ENCODE results near the gene TRMT13.

The TRMT13 gene, protein sequence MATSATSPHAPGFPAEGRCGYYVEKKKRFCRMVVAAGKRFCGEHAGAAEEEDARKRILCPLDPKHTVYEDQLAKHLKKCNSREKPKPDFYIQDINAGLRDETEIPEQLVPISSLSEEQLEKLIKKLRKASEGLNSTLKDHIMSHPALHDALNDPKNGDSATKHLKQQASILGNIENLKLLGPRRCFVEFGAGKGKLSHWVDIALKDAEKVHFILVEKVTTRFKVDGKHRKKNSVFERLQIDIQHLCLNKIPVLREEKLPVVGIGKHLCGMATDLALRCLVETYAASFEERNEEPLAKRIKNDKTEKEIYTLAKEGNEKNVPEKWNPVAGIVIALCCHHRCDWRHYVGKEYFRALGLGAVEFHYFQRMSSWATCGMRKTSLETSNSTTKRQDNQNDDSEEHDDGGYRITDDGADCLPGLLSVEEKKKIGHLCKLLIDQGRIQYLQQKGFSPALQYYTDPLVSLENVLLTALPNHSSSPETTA

GRCh38 chr1:100132566-100133477 lies at the start of gene TRMT13, which contains the start of gene SASS6:
Gene TRMT13, plus strand, starts transcription at chr1:100133163. Its CDS starts 6 bp downstream, at chr1:100133169.
Gene SASS6, minus strand, starts transcription at chr1:100132930. Its CDS starts 116 bp downstream, at chr1:100132814.
- peak; percentile 91 for DNase-seq
- ATAC-seq, result peak; percentile 96

GRCh38 chr1:100087396-100087795 lies 45.6 kb upstream of the TRMT13 start:
- DNase-seq, result no peak
- no peak for ATAC-seq

- DNase-seq (no peak), ATAC-seq (no peak)
Measured at GRCh38 chr1:100089082-100089481, 43.9 kb upstream of the TRMT13 start.

DNA sequence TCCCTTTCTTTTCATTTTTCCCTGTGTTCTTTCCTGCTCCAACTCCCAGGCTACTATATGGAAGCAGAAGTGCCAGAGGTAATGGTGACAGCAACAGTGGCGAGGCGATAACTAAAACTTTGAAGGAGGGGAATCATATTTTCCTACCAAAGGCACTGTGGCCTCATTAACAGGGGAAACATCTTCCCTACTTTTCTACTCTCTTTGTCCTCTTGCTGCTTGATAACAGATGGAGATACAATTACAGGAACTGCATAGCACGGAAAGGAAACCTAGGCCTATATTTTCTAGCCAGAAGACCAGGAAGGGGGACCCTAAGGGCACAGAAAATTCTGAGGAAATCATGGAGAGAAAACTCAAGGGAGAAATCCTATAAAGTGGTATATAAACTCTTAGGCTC lies 42.5 kb upstream of the TRMT13 start:
- no peak for DNase-seq
- no peak for ATAC-seq

DNA sequence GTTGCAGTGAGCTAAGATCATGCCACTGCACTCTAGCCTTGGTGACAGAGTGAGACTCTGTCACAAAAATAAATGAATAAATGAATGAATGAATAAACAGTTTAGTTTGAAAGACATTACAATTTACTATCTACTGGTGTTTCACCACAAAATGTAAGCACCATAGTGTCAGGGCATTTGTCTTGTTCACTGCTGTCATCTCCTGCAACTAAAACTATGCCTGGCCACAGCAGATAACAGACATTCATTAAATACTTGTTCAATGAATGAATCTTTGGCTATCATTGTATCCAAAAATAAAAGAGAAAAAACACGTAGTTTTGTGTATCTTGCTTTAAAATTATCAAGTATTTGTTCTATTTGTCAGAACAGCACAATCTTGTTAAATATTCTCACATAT lies 32.8 kb upstream of the TRMT13 start:
- DNase-seq, result no peak
- ATAC-seq, result no peak

- no peak for DNase-seq
- no peak for ATAC-seq
Measured at GRCh38 chr1:100101564-100101963, 31.4 kb upstream of the TRMT13 start.

DNA sequence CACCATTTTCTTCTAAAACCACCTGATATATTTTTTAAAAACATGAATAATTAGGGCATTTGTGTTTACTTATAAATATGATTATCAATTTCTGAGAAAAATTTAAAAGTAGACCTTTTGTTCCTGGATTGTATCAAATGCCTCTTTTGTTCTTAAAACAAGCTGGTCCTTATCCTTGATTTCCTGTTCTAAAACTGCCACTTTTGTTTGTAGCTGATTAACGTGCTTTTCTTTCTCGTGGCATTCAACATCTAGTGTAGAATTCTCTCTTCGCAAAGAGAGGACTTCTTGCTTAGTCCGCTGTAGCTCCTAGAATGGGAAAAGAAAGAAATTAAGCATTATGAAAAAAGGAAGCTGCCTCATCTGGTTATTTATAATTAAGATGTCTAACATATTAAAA lies 25.3 kb upstream of the TRMT13 start:
- no peak for ATAC-seq
- no peak for DNase-seq

DNA sequence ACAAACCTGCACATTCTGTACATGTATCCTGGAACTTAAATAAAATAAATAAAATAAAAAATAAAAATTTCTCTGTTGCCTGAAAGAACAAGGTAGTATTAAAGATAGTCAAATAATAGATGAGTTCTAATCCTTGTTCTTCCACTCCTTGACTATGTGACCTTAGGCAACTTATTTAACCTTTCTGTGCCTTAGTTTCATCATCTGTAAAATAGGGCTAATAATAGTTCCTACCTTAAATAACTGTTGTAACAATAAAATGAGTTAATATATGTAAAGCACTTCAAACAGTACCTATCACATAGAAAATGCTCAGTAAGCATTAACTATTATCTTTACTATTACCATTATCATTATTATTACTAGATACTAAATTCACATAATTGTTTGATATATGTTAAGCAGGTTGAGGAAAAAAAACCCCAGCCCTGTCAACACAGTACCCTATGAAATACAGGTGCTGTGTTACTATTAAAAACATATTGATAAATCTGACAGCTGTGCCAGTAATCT lies 23.4 kb upstream of the TRMT13 start:
- ATAC-seq (no peak), DNase-seq (no peak)

GRCh38 chr1:100115524-100115923 lies 17.4 kb upstream of the TRMT13 start:
- DNase-seq (no peak), ATAC-seq (no peak)

DNA sequence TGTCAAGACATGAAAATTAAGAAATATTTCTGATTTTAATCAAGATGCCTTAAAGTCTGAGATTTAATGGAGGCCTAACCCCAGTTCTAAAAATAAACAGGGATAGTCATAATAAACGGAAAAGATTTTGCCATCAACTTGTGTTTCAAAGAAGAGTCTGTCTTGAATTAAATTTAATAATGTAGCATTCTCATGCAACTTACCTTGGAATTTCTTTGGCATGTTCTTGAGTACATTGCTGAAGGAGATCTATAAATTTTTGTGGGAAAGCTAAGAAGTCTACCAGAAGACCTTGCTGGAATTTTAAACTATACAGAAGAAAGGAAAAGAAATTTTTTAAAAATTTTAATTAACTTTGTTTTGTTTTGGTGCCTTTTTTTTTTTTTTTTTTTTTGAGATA lies 10.8 kb upstream of the TRMT13 start:
- no peak for ATAC-seq
- DNase-seq, result no peak

DNA sequence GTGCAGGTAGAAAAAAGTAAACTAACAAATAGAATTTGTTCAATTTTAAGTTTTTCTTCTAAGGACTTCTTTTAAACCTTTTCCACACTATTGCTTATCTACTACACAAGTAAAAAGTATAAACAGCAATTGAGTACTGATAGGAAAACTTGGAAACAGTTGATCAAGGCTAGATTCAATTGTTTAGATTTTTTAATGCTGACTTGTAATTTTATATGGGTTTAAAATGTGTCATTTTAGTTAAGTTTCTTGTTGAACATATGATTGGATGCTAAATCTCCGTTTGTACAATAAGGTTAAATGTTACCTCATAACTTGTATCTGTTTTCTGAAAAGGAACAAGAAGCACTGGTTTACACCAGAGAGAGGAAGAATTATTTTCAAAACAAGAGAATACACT lies 5.7 kb upstream of the TRMT13 start:
- no peak for ATAC-seq
- no peak for DNase-seq

GRCh38 chr1:100130552-100131077 lies 2.3 kb upstream of the TRMT13 start:
- DNase-seq (no peak), ATAC-seq (no peak)

DNA sequence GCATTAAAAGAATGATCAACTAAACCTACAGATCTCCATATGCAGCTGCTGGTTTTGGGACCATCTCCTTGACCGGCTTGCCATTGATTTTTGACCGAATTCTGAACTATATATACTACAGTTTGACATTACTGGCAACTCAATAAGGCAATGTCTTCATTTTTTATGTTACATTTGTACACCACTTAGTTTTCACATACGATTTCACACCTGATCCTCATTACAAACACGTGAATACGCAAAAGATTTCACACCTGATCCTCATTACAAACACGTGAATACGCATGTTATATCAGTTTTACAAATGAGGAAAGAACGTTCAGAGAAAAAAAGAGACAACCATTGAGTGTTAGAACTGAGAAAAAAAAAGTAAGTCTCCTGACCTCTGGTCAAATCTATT lies 1.3 kb upstream of the TRMT13 start:
- DNase-seq, result no peak
- no peak for ATAC-seq

- ATAC-seq, result no peak
- DNase-seq, result no peak
Measured at GRCh38 chr1:100134872-100135271, 1.9 kb downstream of the TRMT13 start.

DNA sequence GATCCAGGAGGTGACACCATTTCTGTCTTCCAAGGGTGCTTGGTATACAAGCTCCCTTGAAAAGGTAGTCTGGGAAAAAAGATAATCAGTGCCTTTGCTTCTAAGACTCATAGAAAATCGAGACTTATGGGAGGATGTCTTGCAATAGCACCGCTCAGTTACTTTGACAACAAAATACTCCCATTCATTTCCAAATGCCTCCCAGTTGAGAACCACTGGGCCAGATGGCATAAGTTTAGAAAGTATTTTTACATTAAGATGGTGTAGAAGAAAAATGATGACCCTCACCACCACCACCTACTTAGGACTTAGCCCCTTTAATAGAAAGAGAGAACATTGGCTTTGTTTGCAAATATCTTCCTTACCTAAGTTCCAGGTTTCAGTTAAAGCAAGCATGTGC lies 4.6 kb downstream of the TRMT13 start:
- no peak for DNase-seq
- ATAC-seq, result no peak

GRCh38 chr1:100141192-100141591 lies 8.2 kb downstream of the TRMT13 start:
- ATAC-seq, result no peak

GRCh38 chr1:100142343-100142742 lies 9.4 kb downstream of the TRMT13 start:
- DNase-seq (no peak), ATAC-seq (no peak)

More at GRCh38 chr1:100141192-100141591, 8.2 kb downstream of the TRMT13 start:
- DNase-seq, result no peak

DNA sequence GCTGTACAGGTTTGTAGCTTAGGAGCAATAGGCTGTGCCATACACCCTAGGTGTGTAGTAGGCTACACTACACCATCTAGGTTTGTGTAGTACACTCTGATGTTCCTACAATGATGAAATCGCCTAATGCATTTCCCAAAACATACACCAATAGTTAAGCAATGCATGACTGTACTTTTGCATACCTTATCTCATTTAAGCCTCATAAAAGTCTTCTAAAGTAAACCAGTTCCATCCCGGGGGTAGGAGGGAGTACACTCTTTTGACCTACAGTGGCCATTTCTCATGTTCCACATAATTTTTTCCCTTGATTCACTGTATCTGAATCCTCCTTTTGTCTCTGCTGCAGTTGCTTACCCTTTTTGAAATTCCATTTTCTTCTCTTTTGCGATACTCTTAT lies 12.2 kb downstream of the TRMT13 start:
- ATAC-seq (no peak), DNase-seq (no peak)

DNA sequence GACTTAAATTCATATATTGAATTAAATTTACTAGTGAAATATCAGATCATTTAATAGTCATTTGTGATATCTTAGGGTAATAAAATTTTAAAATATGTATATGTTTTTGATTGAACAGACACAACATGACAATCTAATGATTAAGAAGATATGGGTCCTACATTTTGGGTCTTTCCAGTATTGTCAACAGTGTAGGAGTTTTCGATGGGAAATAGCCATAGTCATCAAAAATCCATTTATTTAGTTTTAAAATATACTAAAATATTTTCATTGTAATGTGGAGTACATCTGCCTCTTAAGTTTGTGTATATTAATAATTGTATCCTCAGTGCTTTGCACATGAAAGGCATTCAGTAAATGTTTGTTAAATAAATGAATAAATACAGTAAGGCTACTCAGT lies 14.0 kb downstream of the TRMT13 start:
- no peak for ATAC-seq
- no peak for DNase-seq

GRCh38 chr1:100147875-100148274 lies 14.9 kb downstream of the TRMT13 start:
- DNase-seq, result no peak
- ATAC-seq, result no peak

GRCh38 chr1:100151679-100152078 lies 18.7 kb downstream of the TRMT13 start:
- ATAC-seq, result no peak
- DNase-seq, result no peak

DNA sequence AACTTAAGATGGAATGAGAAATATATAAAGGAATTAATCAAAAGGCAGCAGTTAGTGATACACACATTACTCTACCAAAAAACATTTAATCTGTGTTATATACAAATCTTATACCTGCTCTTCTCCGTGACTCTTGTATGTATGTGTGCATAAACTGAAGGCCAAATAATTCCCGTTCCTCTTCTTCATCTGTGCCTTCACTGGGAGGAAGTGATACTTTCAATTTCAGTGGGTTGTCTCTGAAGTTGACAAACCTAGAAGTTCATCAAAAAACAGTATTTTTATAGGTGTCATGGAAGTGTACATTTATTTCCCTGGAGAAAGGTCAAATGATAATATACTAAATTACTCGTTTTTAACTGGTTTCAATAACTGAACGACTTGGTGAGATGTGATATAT lies 19.3 kb downstream of the TRMT13 start:
- no peak for ATAC-seq

GRCh38 chr1:100162881-100163280 lies 29.9 kb downstream of the TRMT13 start:
- no peak for ATAC-seq
- DNase-seq, result no peak

More for the DNA sequence above, 19.3 kb downstream of the TRMT13 start:
- no peak for DNase-seq
